MM.1S (cell line): ENCODE data around the gene RSPH6A.

Source experiments
- DNase-seq: peaks from one replicate; pipeline ENCODE4 v3.0.0-alpha.2; 2015
- H2AFZ ChIP-seq: fragments of 300-600 bp; sonication (generic); 2 replicates; pipeline ENCODE4 v1.6.0; 2016; ENCODE audit warnings: antibody characterized with exemption, low read length
- H3F3A ChIP-seq: fragments of 300-600 bp; sonication (generic); 2 replicates; pipeline ENCODE4 v1.6.1; 2016; ENCODE audit warnings: mild to moderate bottlenecking, antibody characterized with exemption, low read length, moderate library complexity, mixed read lengths; ENCODE audit not compliant: insufficient read depth
- H3K27ac ChIP-seq: fragments of 300-600 bp; sonication (generic); 2 replicates; pipeline ENCODE4 v1.5.1; 2016; ENCODE audit warnings: mild to moderate bottlenecking, low read length
- H3K27me3 ChIP-seq: fragments of 300-600 bp; sonication (generic); replicated peaks from 2 replicates; pipeline ENCODE4 v1.6.0; 2016; ENCODE audit warnings: low read length; ENCODE audit not compliant: insufficient read depth
- H3K36me3 ChIP-seq: fragments of 300-600 bp; sonication (generic); replicated peaks from 2 replicates; pipeline ENCODE4 v1.6.1; 2016; ENCODE audit warnings: mild to moderate bottlenecking, low read length, mixed read lengths; ENCODE audit not compliant: insufficient read depth
- H3K4me1 ChIP-seq: fragments of 300-600 bp; sonication (generic); 2 replicates; pipeline ENCODE4 v1.6.1; 2016; ENCODE audit warnings: low read length, mixed read lengths
- H3K4me2 ChIP-seq: fragments of 300-600 bp; sonication (generic); 2 replicates; pipeline ENCODE4 v1.6.0; 2016; ENCODE audit warnings: low read depth, low read length
- H3K4me3 ChIP-seq: fragments of 300-600 bp; sonication (generic); 2 replicates; pipeline ENCODE4 v1.5.1; 2016; ENCODE audit warnings: low read length, mixed read lengths
- H3K79me2 ChIP-seq: fragments of 300-600 bp; sonication (generic); 2 replicates; pipeline ENCODE4 v1.6.1; 2016; ENCODE audit warnings: mixed run types, low read length, mixed read lengths
- H3K9ac ChIP-seq: fragments of 300-600 bp; sonication (generic); 2 replicates; pipeline ENCODE4 v1.6.1; 2016; ENCODE audit warnings: low read length, mixed read lengths
- H3K9me2 ChIP-seq: fragments of 300-600 bp; sonication (generic); replicated peaks from 2 replicates; pipeline ENCODE4 v1.6.1; 2016; ENCODE audit warnings: mild to moderate bottlenecking, low read length, mixed read lengths; ENCODE audit not compliant: insufficient read depth
- H3K9me3 ChIP-seq: fragments of 300-600 bp; sonication (generic); replicated peaks from 2 replicates; pipeline ENCODE4 v1.6.1; 2016; ENCODE audit warnings: mild to moderate bottlenecking, low read length, mixed read lengths; ENCODE audit not compliant: insufficient read depth
- H4K20me1 ChIP-seq: fragments of 300-600 bp; sonication (generic); 2 replicates; pipeline ENCODE4 v1.6.1; 2016; ENCODE audit warnings: mild to moderate bottlenecking, low read length, moderate library complexity, mixed read lengths; ENCODE audit not compliant: insufficient read depth
- CTCF ChIP-seq: fragments of 300-600 bp; sonication (generic); IDR thresholded peaks from 2 replicates; pipeline ENCODE4 v1.5.1; 2016; ENCODE audit warnings: antibody characterized with exemption, low read length, mixed read lengths
- EZH2 ChIP-seq: fragments of 300-600 bp; sonication (generic); optimal IDR thresholded peaks from 2 replicates; pipeline ENCODE3; 2017; ENCODE audit warnings: low read depth, mild to moderate bottlenecking, antibody characterized with exemption, low read length, mixed read lengths
- EZH2phosphoT487 ChIP-seq: fragments of 300-600 bp; sonication (generic); IDR thresholded peaks from 2 replicates; pipeline ENCODE4 v1.6.1; 2018; ENCODE audit warnings: antibody characterized with exemption, low read length

The RSPH6A gene

GRCh38 chr19:45764475-45764874, 50.6 kb downstream of the RSPH6A start:
- Histone ChIP-seq H3K27me3 (peaks cover 38% of the 10 kb centered on the region; the same call in 1 of the 2 replicates), H3K27ac (no peak overlapping the region), H3F3A (peaks cover under 1% of the 10 kb centered on the region; the same call in 1 of the 2 replicates), H3K4me3 (no peak overlapping the region), H3K36me3 (no peaks in the 10 kb centered on the region), H3K79me2 (no peaks in the 10 kb centered on the region), H3K9me3 (no peaks in the 10 kb centered on the region), H3K4me1 (no peaks in the 10 kb centered on the region), H3K4me2 (no peak overlapping the region), H2AFZ (no peak overlapping the region), H3K9ac (no peak overlapping the region), H4K20me1 (no peaks in the 10 kb centered on the region), H3K9me2 (no peaks in the 10 kb centered on the region)
- no peak for TF ChIP-seq EZH2phosphoT487
- no peak for TF ChIP-seq EZH2
- no peak for TF ChIP-seq CTCF
- DNase-seq = no peak

GRCh38 chr19:45763691-45764294, 51.3 kb downstream of the RSPH6A start:
- Histone ChIP-seq H3K27me3 (peaks cover 38% of the 10 kb centered on the region; the same call in 1 of the 2 replicates), H3K9me2 (no peaks in the 10 kb centered on the region), H4K20me1 (no peaks in the 10 kb centered on the region), H3K4me3 (no peak overlapping the region), H3K27ac (no peak overlapping the region), H3K9ac (no peak overlapping the region), H3K4me2 (no peak overlapping the region), H3K9me3 (no peaks in the 10 kb centered on the region), H3K79me2 (no peaks in the 10 kb centered on the region), H3K4me1 (no peaks in the 10 kb centered on the region), H3K36me3 (no peaks in the 10 kb centered on the region), H2AFZ (no peak overlapping the region), H3F3A (no peaks in the 10 kb centered on the region)
- no peak for TF ChIP-seq CTCF
- no peak for TF ChIP-seq EZH2phosphoT487
- TF ChIP-seq EZH2 = no peak
- DNase-seq = no peak

- Histone ChIP-seq H3K9me2 (no peaks in the 10 kb centered on the region), H3K4me1 (no peaks in the 10 kb centered on the region), H3F3A (no peaks in the 10 kb centered on the region), H3K79me2 (no peaks in the 10 kb centered on the region), H3K4me2 (no peak overlapping the region), H3K27ac (no peak overlapping the region), H4K20me1 (no peaks in the 10 kb centered on the region), H2AFZ (no peak overlapping the region), H3K27me3 (peaks cover 36% of the 10 kb centered on the region; the same call in 1 of the 2 replicates), H3K36me3 (no peaks in the 10 kb centered on the region), H3K9ac (no peak overlapping the region), H3K4me3 (no peak overlapping the region), H3K9me3 (no peaks in the 10 kb centered on the region)
- TF ChIP-seq CTCF = no peak
- TF ChIP-seq EZH2 = no peak
- TF ChIP-seq EZH2phosphoT487 = no peak
- no peak for DNase-seq
Observed at GRCh38 chr19:45762870-45763631, 52.1 kb downstream of the RSPH6A start.
